Endothelial cell of umbilical vein (primary cell): ENCODE measurements around the gene ECEL1. TPM values are rescaled to one million over a fixed set of nuclear protein-coding genes. Genes with fewer than 3 reads are reported as not detected.

Experiments used
- BruUV-seq: library from RNA; stranded (reverse); fragments of 400-500 nt; replicated peaks from 2 replicates; lab custom pipeline; 2021; lab: Mats Ljungman, UMichigan
- CTCF ChIA-PET: fragments of 300-600, 350-600 bp; sonication (Branson Sonifier 250); formaldehyde crosslinking; loops from one replicate; lab custom pipeline; 2021; ENCODE audit warnings: antibody characterized with exemption, inconsistent platforms; lab: Charles Lee
- POLR2A ChIA-PET: fragments of 300-600, 350-600 bp; sonication (Branson Sonifier 250); formaldehyde crosslinking; loops from one replicate; lab custom pipeline; 2021; ENCODE audit warnings: antibody characterized with exemption, inconsistent platforms; lab: Charles Lee
- DNase-seq: peaks from one replicate; pipeline ENCODE4 v3.0.0-alpha.2; 2011; ENCODE audit warnings: low read depth, low spot score
- FAIRE-seq: peaks from 2 replicates; lab custom pipeline; 2011; peaks lifted over from hg19 to GRCh38; lab: Jason Lieb, UNC
- H2AFZ ChIP-seq: 2 replicates; pipeline ENCODE4 v1.6.0; 2012; ENCODE audit warnings: low read depth, low read length, control low read depth, inconsistent platforms
- H3K27ac ChIP-seq: 2 replicates; pipeline ENCODE4 v1.5.1; 2011; ENCODE audit warnings: low read depth, mild to moderate bottlenecking, control low read depth, low read length, moderate library complexity; ENCODE audit not compliant: insufficient read depth
- H3K27me3 ChIP-seq, 2 experiments: 2 replicates each; pipeline versions ENCODE4 v1.6.0 to v1.6.1; 2011; ENCODE audit warnings: low read length in 2 of 2, mixed read lengths in 1 of 2; ENCODE audit not compliant: control insufficient read depth in 2 of 2, insufficient read depth in 2 of 2
- H3K36me3 ChIP-seq, 2 experiments: 2 replicates in 1 of 2; 3 replicates in 1 of 2; pipeline ENCODE4 v1.5.1; 2011; ENCODE audit warnings: low read length in 2 of 2, mild to moderate bottlenecking in 1 of 2, moderate library complexity in 1 of 2; ENCODE audit not compliant: control insufficient read depth in 2 of 2, insufficient read depth in 2 of 2; ENCODE audit errors: extremely low read depth in 1 of 2
- H3K4me1 ChIP-seq: 3 replicates; pipeline ENCODE4 v1.5.1; 2011; ENCODE audit warnings: mild to moderate bottlenecking, low read length; ENCODE audit not compliant: control insufficient read depth, insufficient read depth; ENCODE audit errors: extremely low read depth
- H3K4me2 ChIP-seq: 2 replicates; pipeline ENCODE4 v1.6.1; 2011; ENCODE audit warnings: low read length, control low read depth, mixed read lengths; ENCODE audit not compliant: insufficient read depth
- H3K4me3 ChIP-seq, 3 experiments: fragments of 200-600 bp in 1 of 3; sonication (generic), shearing (Covaris generic) in 1 of 3; replicated peaks in 1 of 3; 2 replicates each; pipeline ENCODE4 v1.5.1; 2011 to 2016; ENCODE audit warnings: control low read depth in 3 of 3, low read length in 3 of 3, mild to moderate bottlenecking in 2 of 3, inconsistent platforms in 1 of 3, low read depth in 1 of 3, moderate library complexity in 1 of 3; ENCODE audit not compliant: insufficient read depth in 1 of 3
- H3K79me2 ChIP-seq: 2 replicates; pipeline ENCODE4 v1.6.0; 2012; ENCODE audit warnings: low read length, inconsistent platforms; ENCODE audit not compliant: control insufficient read depth, insufficient read depth
- H3K9ac ChIP-seq: replicated peaks from 2 replicates; pipeline ENCODE3; 2011; ENCODE audit warnings: low read length, control low read depth; ENCODE audit not compliant: insufficient read depth; ENCODE audit errors: extremely low read depth
- H3K9me1 ChIP-seq: replicated peaks from 3 replicates; pipeline ENCODE4 v1.6.0; 2011; ENCODE audit warnings: mild to moderate bottlenecking, low read length; ENCODE audit not compliant: control insufficient read depth, insufficient read depth; ENCODE audit errors: extremely low read depth
- H3K9me3 ChIP-seq: replicated peaks from 2 replicates; pipeline ENCODE4 v1.5.1; 2012; ENCODE audit warnings: low read length, inconsistent platforms; ENCODE audit not compliant: control insufficient read depth, insufficient read depth
- H4K20me1 ChIP-seq: replicated peaks from 2 replicates; pipeline ENCODE3; 2011; ENCODE audit warnings: mild to moderate bottlenecking, low read length; ENCODE audit not compliant: control insufficient read depth, insufficient read depth; ENCODE audit errors: extremely low read depth
- CTCF ChIP-seq, 2 donors: IDR thresholded peaks; 1 replicate in 1 of 2; 2 replicates in 1 of 2; pipeline ENCODE4 v1.5.1; 2011; ENCODE audit warnings: low read length in 2 of 2, mild to moderate bottlenecking in 2 of 2, moderate library complexity in 2 of 2, control low read depth in 1 of 2, inconsistent platforms in 1 of 2, low read depth in 1 of 2; ENCODE audit not compliant: insufficient read depth in 1 of 2; ENCODE audit errors: extremely low read depth in 1 of 2
- EZH2 ChIP-seq: IDR thresholded peaks from 2 replicates; pipeline ENCODE4 v1.6.1; 2012; ENCODE audit warnings: borderline replicate concordance, low read depth, mild to moderate bottlenecking, moderate library complexity, low read length, inconsistent platforms; ENCODE audit not compliant: severe bottlenecking
- FOS ChIP-seq: IDR thresholded peaks from 2 replicates; pipeline ENCODE4 v1.6.1; 2011; ENCODE audit warnings: mild to moderate bottlenecking, low read length, moderate library complexity, borderline replicate concordance; ENCODE audit not compliant: insufficient read depth
- GATA2 ChIP-seq: IDR thresholded peaks from 2 replicates; pipeline ENCODE4 v1.7.0; 2011; ENCODE audit warnings: low read depth, mild to moderate bottlenecking, moderate library complexity, mixed read lengths, low read length; ENCODE audit not compliant: insufficient read length, insufficient read depth
- JUN ChIP-seq: IDR thresholded peaks from 2 replicates; pipeline ENCODE4 v1.6.1; 2011; ENCODE audit warnings: borderline replicate concordance, low read depth; ENCODE audit not compliant: insufficient read length, insufficient read depth
- MYC ChIP-seq: IDR thresholded peaks from one replicate; pipeline ENCODE4 v1.6.1; 2011; ENCODE audit warnings: mild to moderate bottlenecking, low read depth, low read length
- POLR2A ChIP-seq: IDR thresholded peaks from 2 replicates; pipeline ENCODE4 v1.6.1; 2012; ENCODE audit warnings: low read depth, mild to moderate bottlenecking, control low read depth, low read length
- POLR2AphosphoS5 ChIP-seq: IDR thresholded peaks from 2 replicates; pipeline ENCODE4 v1.6.1; 2012; ENCODE audit warnings: low read depth, mild to moderate bottlenecking, control low read depth, low read length, moderate library complexity; ENCODE audit not compliant: insufficient read depth
- dilution Hi-C: fragments of 300-500 bp; cut with MboI; formaldehyde crosslinking; loops from one replicate; pipeline ENCODE4 v1.15.0; 2019; ENCODE audit warnings: low sequenced_read_pairs; ENCODE audit not compliant: extremely low pct_ligation_motif_present
- intact Hi-C: fragments of 100-400 bp; cut with micrococcal nuclease; formaldehyde crosslinking; loops from one replicate; pipeline ENCODE4 v1.10.0; 2022
- polyA plus RNA-seq, 4 experiments: library from polyadenylated mRNA; depleted of rRNA in 3 of 4; stranded (reverse) in 3 of 4; unstranded in 1 of 4; fragments of >200 nt; gene quantifications; 2 replicates each; pipeline versions ENCODE4 v1.2.1 to v1.2.3, GENCODE V29; 2011 to 2012; ENCODE audit warnings: missing spikeins in 1 of 4
- total RNA-seq: library from RNA; stranded (reverse); gene quantifications from 2 replicates; pipeline ENCODE4 v1.2.3, GENCODE V29; 2021
- TF ChIP-seq, protein P1 (sequence below): IDR thresholded peaks from 2 replicates; pipeline ENCODE4 v1.6.1; 2011; ENCODE audit not compliant: insufficient read depth, insufficient read length

Gene ECEL1
- total and polyA plus RNA-seq, 2 donors (not counting 3 experiments of a cell fraction or from before 2014, with no cell fraction given) = not detected

DNA sequence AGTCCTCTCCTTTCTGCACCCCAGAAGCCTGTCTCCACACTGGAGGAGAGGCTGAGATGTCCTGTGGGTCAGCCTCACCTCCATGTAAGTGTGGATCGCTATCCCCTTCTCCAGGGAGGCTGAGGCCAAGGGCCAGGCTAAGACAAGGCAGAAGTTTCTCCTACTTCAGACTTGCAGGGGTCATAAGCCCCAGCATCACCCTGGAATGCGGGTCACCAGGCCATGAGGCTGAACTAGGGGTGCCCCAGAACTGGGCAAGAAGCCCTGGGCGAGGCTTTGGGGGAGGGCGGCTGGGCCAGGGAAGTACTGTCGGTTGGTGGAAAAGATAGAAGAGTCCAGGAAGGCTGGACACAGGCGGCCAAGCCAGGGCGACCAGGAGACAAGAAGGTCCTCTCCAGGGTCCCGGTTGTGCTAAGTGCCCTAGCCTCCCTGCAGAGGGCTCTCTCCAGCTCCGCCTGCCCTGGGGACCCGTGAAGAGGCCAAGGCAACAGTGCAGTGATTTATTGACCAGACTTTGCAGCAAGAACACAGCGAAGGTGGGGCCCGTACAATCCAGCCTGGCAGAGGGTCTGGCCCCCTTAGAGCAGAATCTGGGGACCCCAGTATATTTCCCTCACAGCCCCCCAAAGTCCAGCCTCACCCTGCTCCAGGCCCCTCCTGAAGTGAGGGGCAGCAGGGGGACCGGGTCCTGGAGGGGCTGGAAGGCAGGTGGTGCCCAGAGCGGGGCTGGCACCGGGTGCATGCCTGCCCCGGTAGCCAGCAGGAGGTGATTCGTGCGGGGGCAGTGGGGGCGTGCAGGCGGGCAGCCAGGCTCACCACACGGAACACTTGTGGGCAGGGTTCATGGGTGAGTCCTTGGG lies 8.1 kb downstream of the ECEL1 start:
- DNase-seq (no peak), FAIRE-seq (no peak)
- no TSS peak for BruUV-seq
- ChIA-PET CTCF (no interaction called here), POLR2A (no interaction called here)
- Histone ChIP-seq H4K20me1 (no peaks in the 10 kb centered on the region), H3K4me3 (no peak overlapping the region), H3K79me2 (no peaks in the 10 kb centered on the region), H3K27me3 (peaks cover 4 to 6% of the 10 kb centered on the region in 2 experiments), H3K4me1 (no peaks in the 10 kb centered on the region), H3K27ac (no peak overlapping the region), H3K9me1 (no peaks in the 10 kb centered on the region), H3K36me3 (no peaks in the 10 kb centered on the region), H2AFZ (no peak overlapping the region), H3K4me2 (no peak overlapping the region), H3K9me3 (no peaks in the 10 kb centered on the region), H3K9ac (no peak overlapping the region)
- dilution Hi-C loops (no loop called here), intact Hi-C loops (no loop called here)
- TF ChIP-seq JUN (no peak), POLR2A (no peak), EZH2 (no peak), FOS (no peak), CTCF (IDR thresholded peaks at IDR 0.05; ENCODE audit: extremely low read depth in 1 of 2, insufficient read depth in 1 of 2, low read depth in 1 of 2, low read length in 2 of 2) (no peak), POLR2AphosphoS5 (no peak), MYC (no peak), GATA2 (no peak)
- TF ChIP-seq, protein P1, sequence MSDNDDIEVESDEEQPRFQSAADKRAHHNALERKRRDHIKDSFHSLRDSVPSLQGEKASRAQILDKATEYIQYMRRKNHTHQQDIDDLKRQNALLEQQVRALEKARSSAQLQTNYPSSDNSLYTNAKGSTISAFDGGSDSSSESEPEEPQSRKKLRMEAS = no peak
